Activated CD8-positive, alpha-beta memory T cell treated with anti-CD3 and anti-CD28 coated beads, Interleukin-2, amount 50 U/mL, for 48 hours (primary cell): Measurements from ENCODE around the gene TEX19.

Experiments used
- DNase-seq: peaks from one replicate; pipeline ENCODE4 v3.0.0-alpha.2; 2020

TEX19 gene

DNA sequence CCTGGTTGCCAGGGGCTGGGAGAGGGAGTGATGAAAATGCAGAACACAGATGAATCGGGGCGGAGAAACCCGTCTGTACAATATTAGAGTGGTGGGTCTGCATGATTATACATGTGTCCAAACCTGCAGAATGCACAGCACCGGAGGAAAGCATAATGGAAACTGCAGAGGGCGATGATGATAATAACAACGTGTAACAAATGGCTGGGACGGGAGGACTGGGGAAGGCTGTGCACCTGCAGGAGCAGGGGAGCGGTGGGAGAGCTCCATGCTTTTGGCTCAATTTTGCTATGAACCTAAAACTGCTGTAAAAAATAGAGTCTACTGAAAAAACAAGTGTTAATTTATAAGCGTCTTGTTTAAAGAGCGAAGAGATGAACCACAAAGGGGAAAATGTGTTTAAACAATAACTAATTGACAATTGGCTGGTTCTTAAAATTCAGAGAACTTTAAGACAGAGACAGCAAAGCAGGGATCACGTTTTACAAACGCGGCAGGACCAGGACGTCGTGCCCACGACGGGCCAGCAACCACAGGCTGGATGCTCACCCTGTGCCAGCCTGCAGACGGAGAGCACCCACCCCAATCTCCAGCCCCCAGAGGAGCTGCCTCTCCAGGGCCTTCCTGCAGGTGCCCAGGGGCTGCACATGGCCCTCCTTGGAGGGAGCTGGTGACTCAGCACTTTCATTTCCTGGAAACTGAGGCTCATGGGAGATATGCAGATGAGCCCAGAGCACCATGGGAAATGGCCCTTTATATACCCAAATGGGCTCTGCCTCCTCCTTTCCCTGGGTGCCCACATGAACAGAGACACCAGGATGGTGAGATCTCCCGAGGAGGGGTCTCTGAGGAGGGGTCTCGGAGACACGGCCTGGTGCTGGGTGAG lies at the start of gene TEX19:
TEX19 (plus strand) TSS at position 783 of the 886 bp plus-strand sequence. CDS start 2,904 bp downstream, outside the sequence.
- no peak for DNase-seq

DNA sequence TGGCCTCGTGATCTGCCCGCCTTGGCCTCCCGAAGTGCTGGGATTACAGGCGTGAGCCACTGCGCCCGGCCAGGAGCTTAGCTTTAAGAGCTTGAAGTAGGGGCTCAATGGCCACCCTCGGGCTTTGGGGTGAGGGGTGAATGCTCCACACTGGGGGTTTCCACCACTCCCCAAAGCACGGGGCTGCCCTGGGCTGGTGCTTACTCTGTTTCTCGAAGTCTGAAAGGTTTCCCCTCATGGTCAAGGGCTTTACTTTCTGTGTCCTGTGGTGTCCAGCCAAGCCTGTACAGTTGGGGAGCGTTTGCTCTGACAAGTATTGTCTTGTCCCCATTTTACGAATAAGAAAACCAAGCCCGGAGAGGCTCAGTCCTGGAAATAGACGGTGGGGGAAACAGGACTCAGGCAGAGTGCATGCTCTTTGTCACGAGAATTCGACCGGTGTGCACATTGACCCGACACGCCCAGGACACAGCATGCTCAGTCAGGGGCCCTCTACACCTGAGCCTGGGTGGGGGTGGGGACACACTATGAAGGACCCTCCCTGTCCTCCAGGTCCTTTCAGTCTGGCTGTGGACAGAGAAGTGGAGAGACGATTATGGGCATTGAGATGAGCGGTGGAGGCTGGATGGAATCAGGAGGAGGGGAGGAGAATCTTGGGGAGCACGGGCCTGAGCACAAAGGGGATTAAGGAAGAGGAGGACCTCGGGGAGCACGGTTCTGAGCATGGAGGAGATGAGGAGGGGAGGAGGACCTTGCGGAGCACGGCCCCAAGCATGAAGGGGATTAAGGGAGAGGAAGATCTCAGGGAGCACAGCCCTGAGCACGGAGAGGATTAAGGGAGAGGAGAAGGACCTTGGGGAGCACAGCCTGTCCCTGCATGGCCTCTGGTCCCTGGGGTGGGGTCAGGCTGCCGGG lies 49.1 kb upstream of the TEX19 start:
- DNase-seq = no peak

DNA sequence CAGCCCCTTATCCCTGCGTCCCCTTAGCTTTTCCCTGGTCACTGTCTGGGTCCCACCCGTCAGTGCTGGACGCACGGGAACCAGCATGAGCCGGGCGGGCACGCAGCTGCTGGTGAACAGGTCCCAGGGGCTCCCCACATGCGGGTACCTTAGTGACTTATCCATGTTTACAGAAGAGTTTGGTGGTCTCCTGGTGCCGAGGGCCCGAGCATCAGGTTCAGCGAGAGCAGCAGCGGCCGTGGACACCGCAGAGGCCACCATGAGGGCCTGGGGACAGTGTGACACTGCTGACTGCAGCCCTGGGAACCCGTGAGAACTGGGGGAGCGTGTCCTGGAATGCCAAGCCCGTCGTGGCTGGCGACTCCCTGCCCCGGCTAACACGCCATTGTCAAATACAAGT lies 48.2 kb upstream of the TEX19 start:
- DNase-seq = no peak

DNA sequence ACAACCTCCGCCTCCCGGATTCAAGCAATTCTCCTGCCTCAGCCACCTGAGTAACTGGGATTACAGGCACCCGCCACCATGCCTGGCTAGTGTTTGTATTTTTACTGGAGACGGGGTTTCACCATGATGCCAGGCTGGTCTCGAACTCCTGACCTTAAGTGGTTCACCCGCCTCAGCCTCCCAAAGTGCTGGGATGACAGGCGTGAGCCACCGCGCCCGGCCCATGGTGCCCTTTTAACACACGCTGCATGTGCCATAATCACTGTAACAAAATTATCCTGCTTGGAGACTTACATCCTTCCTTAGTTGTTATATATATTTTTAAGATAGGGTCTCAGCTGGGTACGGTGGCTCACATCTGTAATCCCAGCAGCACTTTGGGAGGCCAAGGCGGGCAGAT lies 47.1 kb upstream of the TEX19 start:
- DNase-seq = no peak

- no peak for DNase-seq
Observed at GRCh38 chr17:82313195-82314011, 45.6 kb upstream of the TEX19 start.

DNA sequence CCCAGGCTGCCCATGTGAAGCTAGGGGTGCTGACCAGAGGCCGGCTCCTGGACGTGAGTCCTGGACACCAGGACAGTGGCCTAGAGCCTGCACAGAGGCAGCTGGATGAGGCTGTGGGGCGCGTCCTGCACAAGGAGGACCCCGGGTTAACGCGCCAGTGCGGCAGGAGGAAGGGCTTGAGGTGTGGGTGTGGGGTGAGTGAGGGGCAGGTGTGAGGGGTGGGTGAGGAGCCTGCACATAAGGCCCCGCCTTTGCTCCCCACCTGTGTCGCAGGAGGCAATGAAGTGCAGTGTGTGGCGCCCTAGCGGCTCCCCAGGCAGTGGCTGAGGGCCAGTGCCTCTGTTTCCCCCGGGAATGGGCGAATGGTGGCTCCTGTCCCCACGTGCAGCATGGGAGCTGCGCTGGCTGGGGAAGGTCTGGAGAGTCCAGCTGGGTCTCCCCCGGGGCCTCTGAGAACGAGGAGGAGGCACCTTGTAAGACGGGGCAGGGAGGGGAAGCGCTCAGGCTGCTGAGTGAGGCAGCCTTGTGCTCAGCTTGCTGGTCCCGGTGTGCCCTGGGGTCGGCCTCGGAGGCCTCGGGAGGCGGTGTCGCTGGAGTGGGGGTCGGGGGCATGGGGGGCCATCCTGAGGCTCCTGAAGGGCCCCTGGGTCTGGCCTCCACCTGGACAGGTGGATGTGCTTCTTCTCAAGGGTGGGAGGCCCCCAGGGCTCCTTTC lies 44.9 kb upstream of the TEX19 start:
- no peak for DNase-seq

GRCh38 chr17:82314727-82315605 lies 44.1 kb upstream of the TEX19 start:
- no peak for DNase-seq

- DNase-seq = no peak
Observed at GRCh38 chr17:82315703-82316358, 43.2 kb upstream of the TEX19 start.

GRCh38 chr17:82316651-82317393 lies 42.2 kb upstream of the TEX19 start:
- no peak for DNase-seq

DNA sequence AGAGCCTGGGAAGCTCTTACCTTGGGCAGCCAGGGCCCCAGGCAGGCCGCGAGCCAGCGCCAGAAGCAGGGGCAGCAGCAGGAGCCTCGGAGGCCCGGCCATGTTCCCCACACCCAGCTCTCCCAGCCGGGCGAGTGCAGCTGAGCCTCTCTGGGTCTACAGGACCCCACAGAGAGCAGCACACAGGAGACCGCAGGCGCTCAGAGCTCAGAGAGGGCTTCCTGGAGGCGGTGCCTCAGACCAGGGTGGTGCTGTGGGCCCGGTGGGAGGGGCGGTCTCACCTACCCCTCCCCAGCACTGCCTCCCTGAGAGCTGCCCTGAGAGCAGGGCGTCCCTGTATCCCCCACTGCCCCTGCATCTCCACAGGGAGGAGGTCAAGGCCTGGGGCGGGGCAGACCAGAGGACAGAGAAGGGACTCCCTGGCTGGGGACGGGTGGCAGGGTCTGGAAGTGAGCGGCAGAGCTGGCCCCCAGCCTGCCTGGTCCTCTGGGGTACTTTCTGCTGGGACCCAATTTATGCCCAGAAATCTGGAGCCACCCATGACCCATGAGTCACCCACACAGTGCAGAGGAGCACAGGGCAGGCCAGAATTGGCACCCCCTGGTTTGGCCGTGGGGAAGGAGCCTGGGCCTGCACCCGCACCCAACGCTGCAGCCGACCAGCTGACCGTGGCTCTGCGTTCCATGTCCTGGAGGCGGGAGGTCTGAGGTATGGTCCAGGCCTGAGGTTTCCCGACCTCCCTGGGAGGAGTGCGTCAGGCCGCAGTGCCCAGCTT lies 41.5 kb upstream of the TEX19 start, which contains the start of gene CD7:
CD7 (minus strand) TSS at position 215 of the 775 bp plus-strand sequence; CDS start at position 102, 113 bp downstream.
- peak; percentile 87 for DNase-seq

GRCh38 chr17:82318169-82318498 lies 40.9 kb upstream of the TEX19 start:
- DNase-seq = no peak

GRCh38 chr17:82318772-82319606 lies 40.1 kb upstream of the TEX19 start:
- DNase-seq = no peak

DNA sequence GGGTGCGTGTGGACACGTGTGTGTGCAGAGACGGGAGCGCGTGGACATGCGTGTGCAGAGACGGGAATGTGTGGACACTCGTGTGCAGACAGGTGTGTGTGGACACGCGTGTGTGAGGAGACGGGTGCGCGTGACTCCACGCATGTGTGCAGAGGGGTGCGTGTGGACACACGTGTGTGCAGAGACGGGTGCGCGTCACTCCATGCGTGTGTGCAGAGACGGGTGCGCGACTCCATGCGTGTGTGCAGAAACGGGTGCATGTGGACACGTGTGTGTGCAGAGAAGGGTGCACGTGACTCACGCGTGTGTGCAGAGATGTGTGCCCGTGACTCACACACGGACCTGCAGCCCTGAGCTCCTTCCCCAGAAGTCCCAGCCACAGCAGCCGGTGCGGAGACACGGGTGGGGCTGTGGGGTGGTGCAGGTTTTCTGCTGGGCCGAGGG lies 39.4 kb upstream of the TEX19 start:
- DNase-seq = no peak

DNA sequence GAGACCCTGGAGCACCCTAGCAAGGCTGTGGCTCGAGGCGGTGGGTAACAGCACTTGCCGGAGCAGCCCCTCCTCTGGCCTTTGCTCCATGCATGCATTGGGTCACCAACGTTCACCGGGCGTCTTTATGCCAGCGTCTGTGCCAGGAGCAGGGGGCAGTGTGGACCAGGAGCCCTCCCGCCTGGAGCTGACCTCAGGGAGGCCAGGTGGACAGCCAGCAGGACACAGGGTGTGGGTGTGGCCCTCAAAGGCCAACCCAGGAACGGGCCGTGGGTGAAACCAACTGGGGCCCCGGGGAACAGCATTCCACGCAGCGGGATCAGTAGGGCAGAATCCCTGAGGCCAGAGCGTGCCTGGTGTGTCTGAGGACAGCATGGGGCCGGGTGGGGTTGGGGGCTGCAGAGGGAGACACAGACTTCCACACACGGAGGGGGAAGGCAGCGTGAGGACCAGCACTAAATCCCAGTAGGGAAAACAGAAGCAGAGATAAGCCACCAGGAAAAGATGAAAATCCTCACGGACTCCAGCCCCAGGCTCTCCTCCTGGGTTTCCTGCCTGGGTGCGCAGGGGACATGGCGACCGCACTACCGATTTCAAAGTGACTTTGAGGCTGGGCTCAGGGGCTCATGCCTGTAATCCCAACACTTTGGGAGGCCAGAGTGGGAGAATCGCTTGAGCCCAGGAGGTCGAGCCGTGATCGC lies 38.8 kb upstream of the TEX19 start:
- DNase-seq = peak; percentile 54

DNA sequence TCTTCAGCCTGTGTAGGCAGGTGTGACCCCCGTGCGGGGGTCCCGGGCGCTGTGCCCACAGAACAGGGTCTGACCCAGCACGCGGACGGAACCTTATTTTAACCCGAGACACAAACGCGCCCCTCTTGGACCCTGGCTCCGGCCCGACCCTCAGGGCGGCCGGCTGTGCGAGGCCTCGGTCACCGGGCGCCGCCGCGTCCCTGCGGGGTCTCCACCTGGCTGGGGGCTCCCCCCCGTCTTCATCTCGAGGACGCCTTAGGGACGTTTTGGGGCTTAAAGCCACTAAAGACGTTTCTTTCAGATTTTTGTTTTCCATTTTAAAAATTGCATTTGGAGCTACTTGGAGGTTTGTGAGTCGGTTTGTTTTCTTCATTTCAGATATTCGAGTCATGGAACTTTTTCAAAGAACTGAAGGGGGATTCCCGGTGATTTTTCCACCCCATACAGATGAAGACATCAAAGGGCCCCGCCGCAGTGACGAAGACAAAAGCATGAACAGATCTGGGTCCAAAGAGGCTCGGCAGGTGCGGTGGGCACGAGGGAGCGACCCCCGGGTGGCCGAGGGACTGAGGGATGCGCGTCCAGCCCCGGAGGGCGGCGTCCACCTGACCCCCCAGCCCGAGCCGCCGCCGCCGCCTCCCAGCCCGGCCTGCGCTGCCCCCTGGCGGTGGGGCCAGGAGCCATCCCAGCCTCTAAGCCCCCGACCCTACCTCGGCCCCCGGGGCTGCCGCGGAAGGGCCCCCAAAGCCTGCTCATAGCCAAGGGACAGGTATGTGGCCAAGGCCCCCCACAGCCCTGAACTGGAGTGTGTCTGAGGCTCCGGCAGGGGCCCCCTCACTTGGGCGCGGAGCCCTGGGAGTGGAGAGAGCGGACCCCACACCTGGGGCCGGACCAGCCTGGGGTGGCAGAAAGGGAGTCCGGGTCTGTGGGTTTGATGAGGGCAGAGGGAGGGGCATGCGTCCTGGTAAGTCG lies 37.8 kb upstream of the TEX19 start:
- peak; percentile 89 for DNase-seq

DNA sequence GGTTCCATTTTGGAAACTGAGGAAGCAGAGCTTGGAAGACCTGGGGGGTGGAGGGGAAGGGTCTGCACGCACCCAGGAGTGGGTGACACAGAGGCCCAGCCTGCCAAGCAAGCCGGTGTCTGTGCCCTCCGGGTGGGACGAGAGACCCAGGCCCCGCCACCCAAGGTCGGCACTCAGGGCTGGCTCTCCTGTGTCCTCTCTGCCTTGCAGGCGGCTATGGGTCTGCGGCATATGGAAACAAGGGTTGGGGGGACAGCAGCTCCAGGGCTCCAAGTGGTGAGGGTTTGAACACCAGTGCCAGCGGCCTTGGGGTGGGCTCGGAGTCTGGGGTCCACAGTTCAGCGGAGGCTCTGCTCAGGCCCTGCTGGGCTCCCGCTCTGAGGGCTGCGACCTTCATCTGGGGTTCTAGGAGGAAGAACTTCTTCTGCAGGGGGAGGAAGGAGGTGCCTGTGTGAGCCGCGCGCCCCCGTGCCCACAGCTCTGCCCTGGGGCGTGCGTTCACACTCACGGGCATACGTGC lies 37.0 kb upstream of the TEX19 start:
- no peak for DNase-seq
